Measurements from ENCODE around the gene GM2A. TPM values are rescaled to one million over a fixed set of nuclear protein-coding genes. Genes with fewer than 3 reads are reported as not detected.

The GM2A gene
- total RNA-seq, 1 donor from 2014 or later = 27.1 TPM

- Mint-ChIP-seq H3K36me3 (ENCODE audit: insufficient read depth) (no peaks in the 10 kb centered on the region), H3K4me1 (ENCODE audit: low read depth) (peaks cover 2% of the 10 kb centered on the region), H3K27ac (no peak overlapping the region), H3K27me3 (no peaks in the 10 kb centered on the region), H3K9me3 (ENCODE audit: low read depth) (no peaks in the 10 kb centered on the region), H3K4me3 (ENCODE audit: low read depth) (no peak overlapping the region)
- TF ChIP-seq, protein P1, sequence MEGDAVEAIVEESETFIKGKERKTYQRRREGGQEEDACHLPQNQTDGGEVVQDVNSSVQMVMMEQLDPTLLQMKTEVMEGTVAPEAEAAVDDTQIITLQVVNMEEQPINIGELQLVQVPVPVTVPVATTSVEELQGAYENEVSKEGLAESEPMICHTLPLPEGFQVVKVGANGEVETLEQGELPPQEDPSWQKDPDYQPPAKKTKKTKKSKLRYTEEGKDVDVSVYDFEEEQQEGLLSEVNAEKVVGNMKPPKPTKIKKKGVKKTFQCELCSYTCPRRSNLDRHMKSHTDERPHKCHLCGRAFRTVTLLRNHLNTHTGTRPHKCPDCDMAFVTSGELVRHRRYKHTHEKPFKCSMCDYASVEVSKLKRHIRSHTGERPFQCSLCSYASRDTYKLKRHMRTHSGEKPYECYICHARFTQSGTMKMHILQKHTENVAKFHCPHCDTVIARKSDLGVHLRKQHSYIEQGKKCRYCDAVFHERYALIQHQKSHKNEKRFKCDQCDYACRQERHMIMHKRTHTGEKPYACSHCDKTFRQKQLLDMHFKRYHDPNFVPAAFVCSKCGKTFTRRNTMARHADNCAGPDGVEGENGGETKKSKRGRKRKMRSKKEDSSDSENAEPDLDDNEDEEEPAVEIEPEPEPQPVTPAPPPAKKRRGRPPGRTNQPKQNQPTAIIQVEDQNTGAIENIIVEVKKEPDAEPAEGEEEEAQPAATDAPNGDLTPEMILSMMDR (IDR thresholded peaks at IDR 0.05; ENCODE audit: unreplicated experiment) = no peak
- no peak for DNase-seq (ENCODE audit: low spot score, unreplicated experiment)
Measured at GRCh38 chr5:151213803-151214613, 39.0 kb upstream of the GM2A start.

DNA sequence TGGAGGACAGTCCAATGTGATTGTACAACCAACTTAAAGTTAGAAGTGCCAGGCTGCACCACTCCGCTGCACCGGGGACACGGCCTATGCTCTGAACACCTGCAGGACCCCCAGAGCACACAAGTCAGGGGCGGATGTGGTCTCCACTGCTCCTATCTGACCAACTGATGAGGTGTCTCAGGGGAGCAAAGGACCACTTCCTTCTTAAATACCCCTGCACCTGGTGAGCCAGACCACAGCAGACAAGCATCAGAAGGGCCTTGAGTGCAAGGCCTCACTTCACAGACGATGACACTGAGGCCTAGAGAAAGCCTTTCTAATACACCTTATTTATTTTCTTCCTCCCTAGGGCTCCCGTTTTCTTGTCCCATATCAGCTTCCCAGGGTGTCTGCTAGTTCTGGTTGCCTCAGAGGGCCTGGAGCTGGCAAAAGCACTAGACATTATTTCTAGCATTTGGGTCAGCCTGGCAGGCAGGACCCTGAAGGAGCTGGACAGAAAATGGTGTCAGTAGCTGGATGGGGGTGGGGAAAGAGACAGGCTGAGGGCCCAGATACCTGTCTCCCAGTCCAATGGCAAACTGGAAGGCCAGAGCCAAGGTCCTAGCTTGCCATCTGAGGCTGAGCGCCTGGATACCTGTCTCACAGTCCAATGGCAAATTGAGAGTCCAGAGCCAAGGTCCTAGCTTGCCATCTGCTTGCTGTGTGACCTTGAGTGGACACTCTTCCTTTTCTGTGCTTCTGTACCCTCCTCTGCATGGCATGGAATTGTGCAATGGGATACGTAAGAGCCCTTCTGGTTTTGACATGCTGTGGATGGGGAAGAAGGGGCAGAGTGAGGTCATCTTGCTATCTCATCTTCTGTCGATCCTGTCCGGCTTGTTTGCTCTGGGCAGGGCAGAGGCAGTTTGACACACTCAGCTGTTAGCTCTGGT lies 38.1 kb upstream of the GM2A start:
- no peaks in the 10 kb centered on the region for H3K27me3 Mint-ChIP-seq
- no peak overlapping the region for H3K27ac Mint-ChIP-seq
- H3K4me3 Mint-ChIP-seq (ENCODE audit: low read depth) = no peak overlapping the region
- no peaks in the 10 kb centered on the region for H3K9me3 Mint-ChIP-seq (ENCODE audit: low read depth)
- DNase-seq (ENCODE audit: low spot score, unreplicated experiment) = no peak
- H3K4me1 Mint-ChIP-seq (ENCODE audit: low read depth) = peaks cover 2% of the 10 kb centered on the region
- no peaks in the 10 kb centered on the region for H3K36me3 Mint-ChIP-seq (ENCODE audit: insufficient read depth)
- TF ChIP-seq, protein P1 (IDR thresholded peaks at IDR 0.05; ENCODE audit: unreplicated experiment) = no peak

DNA sequence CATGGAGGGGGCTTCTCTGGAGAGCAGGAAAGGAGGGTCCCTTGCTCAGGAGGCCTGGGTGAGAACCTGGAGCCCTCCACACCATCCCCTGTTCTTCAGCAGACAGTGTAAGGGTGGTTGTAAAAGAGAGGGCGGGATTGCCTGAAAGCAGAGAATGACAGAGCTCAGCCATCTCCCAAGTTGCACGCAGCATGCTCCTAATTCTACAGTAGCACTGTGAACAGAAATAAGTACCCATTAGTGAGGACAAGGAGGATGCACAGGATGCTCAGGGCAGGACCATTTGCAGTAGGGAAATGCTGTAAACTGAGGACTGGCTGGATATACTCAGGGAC lies 37.5 kb upstream of the GM2A start:
- peaks cover 2% of the 10 kb centered on the region for H3K4me1 Mint-ChIP-seq (ENCODE audit: low read depth)
- H3K9me3 Mint-ChIP-seq (ENCODE audit: low read depth) = no peaks in the 10 kb centered on the region
- H3K4me3 Mint-ChIP-seq (ENCODE audit: low read depth) = no peak overlapping the region
- DNase-seq (ENCODE audit: low spot score, unreplicated experiment) = no peak
- no peaks in the 10 kb centered on the region for H3K36me3 Mint-ChIP-seq (ENCODE audit: insufficient read depth)
- TF ChIP-seq, protein P1 (IDR thresholded peaks at IDR 0.05; ENCODE audit: unreplicated experiment) = no peak
- H3K27ac Mint-ChIP-seq = no peak overlapping the region
- no peaks in the 10 kb centered on the region for H3K27me3 Mint-ChIP-seq

- peaks cover 8% of the 10 kb centered on the region for H3K27me3 Mint-ChIP-seq
- TF ChIP-seq, protein P1 (IDR thresholded peaks at IDR 0.05; ENCODE audit: unreplicated experiment) = no peak
- peaks cover 2% of the 10 kb centered on the region for H3K4me1 Mint-ChIP-seq (ENCODE audit: low read depth)
- H3K27ac Mint-ChIP-seq = no peak overlapping the region
- DNase-seq (ENCODE audit: low spot score, unreplicated experiment) = no peak
- H3K36me3 Mint-ChIP-seq (ENCODE audit: insufficient read depth) = no peaks in the 10 kb centered on the region
- H3K9me3 Mint-ChIP-seq (ENCODE audit: low read depth) = no peaks in the 10 kb centered on the region
- no peak overlapping the region for H3K4me3 Mint-ChIP-seq (ENCODE audit: low read depth)
Measured at GRCh38 chr5:151216781-151217180, 36.2 kb upstream of the GM2A start.

- H3K27ac Mint-ChIP-seq = no peak overlapping the region
- no peaks in the 10 kb centered on the region for H3K36me3 Mint-ChIP-seq (ENCODE audit: insufficient read depth)
- TF ChIP-seq, protein P1 (IDR thresholded peaks at IDR 0.05; ENCODE audit: unreplicated experiment) = no peak
- no peak for DNase-seq (ENCODE audit: low spot score, unreplicated experiment)
- peaks cover 7% of the 10 kb centered on the region for H3K4me1 Mint-ChIP-seq (ENCODE audit: low read depth)
- no peaks in the 10 kb centered on the region for H3K9me3 Mint-ChIP-seq (ENCODE audit: low read depth)
- H3K27me3 Mint-ChIP-seq = peaks cover 15% of the 10 kb centered on the region
- no peak overlapping the region for H3K4me3 Mint-ChIP-seq (ENCODE audit: low read depth)
Measured at GRCh38 chr5:151218177-151218576, 34.8 kb upstream of the GM2A start.
